OCI-LY3 (cell line): ENCODE measurements around the gene EYS.

Experiments
- EZH2phosphoT487 ChIP-seq: fragments of 200-600 bp; shearing (Covaris generic); IDR thresholded peaks from 2 replicates; pipeline ENCODE4 v1.6.1; 2018; ENCODE audit warnings: antibody characterized with exemption, mixed run types, low read depth
- TF ChIP-seq, protein P1 (sequence below): fragments of 200-600, 300-600 bp; sonication (generic); IDR thresholded peaks from 2 replicates; pipeline ENCODE4 v1.5.1; 2014; ENCODE audit warnings: antibody characterized with exemption, low read length, low read depth

DNA sequence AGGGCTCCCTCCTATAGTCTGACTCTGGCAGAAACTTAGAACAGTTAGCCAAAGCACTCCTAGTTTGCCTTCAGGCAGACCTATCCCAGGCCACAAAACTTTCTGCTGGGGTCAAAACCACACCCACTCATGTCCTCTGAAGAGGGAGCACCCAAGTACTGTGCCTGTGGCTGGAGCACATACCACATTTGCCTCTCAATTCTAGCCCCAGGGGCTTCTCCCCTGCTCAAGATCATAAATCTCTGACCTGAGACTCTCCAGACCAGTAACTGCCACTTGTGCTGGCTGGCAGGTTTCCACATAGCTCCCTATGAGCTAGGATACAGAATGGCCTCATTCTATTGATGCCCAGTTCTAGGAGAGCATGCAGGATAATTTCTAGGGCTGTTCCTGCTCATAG is 781.0 kb downstream of the EYS start:
- TF ChIP-seq, protein P1, sequence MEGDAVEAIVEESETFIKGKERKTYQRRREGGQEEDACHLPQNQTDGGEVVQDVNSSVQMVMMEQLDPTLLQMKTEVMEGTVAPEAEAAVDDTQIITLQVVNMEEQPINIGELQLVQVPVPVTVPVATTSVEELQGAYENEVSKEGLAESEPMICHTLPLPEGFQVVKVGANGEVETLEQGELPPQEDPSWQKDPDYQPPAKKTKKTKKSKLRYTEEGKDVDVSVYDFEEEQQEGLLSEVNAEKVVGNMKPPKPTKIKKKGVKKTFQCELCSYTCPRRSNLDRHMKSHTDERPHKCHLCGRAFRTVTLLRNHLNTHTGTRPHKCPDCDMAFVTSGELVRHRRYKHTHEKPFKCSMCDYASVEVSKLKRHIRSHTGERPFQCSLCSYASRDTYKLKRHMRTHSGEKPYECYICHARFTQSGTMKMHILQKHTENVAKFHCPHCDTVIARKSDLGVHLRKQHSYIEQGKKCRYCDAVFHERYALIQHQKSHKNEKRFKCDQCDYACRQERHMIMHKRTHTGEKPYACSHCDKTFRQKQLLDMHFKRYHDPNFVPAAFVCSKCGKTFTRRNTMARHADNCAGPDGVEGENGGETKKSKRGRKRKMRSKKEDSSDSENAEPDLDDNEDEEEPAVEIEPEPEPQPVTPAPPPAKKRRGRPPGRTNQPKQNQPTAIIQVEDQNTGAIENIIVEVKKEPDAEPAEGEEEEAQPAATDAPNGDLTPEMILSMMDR = no peak
- TF ChIP-seq EZH2phosphoT487 = no peak
